Measurements from ENCODE around the gene ARHGEF12.

DNA sequence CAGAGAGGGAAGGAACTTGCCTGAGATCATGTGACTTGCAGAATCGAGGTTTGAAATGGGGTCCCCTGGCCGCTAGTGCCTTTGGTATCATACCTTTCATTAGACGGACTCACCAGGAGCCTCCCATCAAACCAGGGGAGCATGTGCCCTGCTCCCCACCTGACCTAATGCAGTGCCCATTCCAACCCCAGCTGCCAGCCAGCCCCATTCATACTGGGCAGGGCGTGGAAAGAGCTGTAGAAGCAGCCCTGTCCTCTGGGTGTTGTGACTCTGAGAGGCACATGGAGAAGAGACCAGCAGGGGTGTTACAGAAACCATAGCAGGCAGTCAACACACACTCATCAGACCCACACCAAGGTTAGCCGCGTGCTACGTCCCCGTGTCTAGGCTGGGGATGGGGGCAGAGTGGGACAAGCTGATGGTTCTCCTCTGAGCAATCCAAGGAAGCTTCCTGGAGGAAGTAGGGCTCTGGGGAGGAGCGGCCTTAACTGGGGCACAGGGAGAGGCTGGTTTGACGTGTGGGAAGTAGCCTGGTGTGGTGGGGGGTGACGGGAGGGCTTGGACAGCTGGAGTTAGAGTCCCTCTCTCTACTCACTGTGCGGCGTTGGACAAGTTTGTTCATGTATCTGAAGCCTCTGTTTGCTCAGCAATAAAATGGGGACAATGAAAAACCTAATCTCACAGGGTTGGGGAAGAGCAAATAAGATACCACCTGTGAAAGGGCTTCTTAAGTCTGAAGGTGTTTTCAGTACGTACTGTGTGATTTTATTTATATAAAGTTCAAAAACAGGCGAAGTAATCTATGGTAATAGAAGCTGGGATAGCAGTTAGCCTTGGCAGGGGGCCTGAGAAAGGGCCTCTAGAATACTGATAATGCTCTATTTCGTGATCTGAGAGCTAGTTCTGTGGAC is 189.3 kb downstream of the ARHGEF12 start:
- TF ChIP-seq YY1 (IDR thresholded peaks at IDR 0.05; ENCODE audit: low read depth) (no peak), CEBPB (IDR thresholded peaks at IDR 0.05) (no peak), RAD21 (IDR thresholded peaks at IDR 0.05; ENCODE audit: low read depth) (no peak), EP300 (IDR thresholded peaks at IDR 0.05; ENCODE audit: borderline replicate concordance) (no peak)
- TF ChIP-seq, protein P1, sequence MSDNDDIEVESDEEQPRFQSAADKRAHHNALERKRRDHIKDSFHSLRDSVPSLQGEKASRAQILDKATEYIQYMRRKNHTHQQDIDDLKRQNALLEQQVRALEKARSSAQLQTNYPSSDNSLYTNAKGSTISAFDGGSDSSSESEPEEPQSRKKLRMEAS (IDR thresholded peaks at IDR 0.05), result no peak

All from Ishikawa (cell line).